Prostate gland (tissue), 2 donors: ENCODE results near the gene ANTXR1. TPM values are rescaled to one million over a fixed set of nuclear protein-coding genes. Genes with fewer than 3 reads are reported as not detected.

Source experiments
- DNase-seq: peaks from one replicate; pipeline ENCODE4 v3.0.0-alpha.2; 2019; ENCODE audit warnings: low spot score
- H3K27ac ChIP-seq, 2 donors: fragments of 200-600 bp; sonication (generic); 2 replicates each; pipeline ENCODE4 v1.5.1; 2017 to 2019
- H3K27me3 ChIP-seq: fragments of 200-600 bp; sonication (generic); replicated peaks from 2 replicates; pipeline ENCODE4 v1.5.1; 2019; ENCODE audit not compliant: insufficient read depth
- H3K36me3 ChIP-seq, 2 donors: fragments of 200-600 bp; sonication (generic); 1 replicate in 1 of 2; 2 replicates in 1 of 2; pipeline versions ENCODE4 v1.5.1 to v1.8.1; 2017 to 2019
- H3K4me1 ChIP-seq: fragments of 200-600 bp; sonication (generic); replicated peaks from 2 replicates; pipeline ENCODE4 v1.5.1; 2019
- H3K4me3 ChIP-seq, 2 donors: fragments of 200-600 bp; sonication (generic); 2 replicates each; pipeline ENCODE4 v1.5.1; 2017 to 2019
- H3K9me3 ChIP-seq: fragments of 200-600 bp; sonication (generic); 2 replicates; pipeline ENCODE4 v1.5.1; 2017
- POLR2A ChIP-seq: fragments of 450-650 bp; IDR thresholded peaks from one replicate; pipeline ENCODE4 v1.6.1; 2016; ENCODE audit warnings: antibody characterized with exemption, mild to moderate bottlenecking
- POLR2AphosphoS5 ChIP-seq: sonication (generic); formaldehyde crosslinking; IDR thresholded peaks from one replicate; pipeline ENCODE4 v1.6.1; 2017; ENCODE audit warnings: antibody characterized with exemption
- WGBS: methylation state at CpG from one replicate; pipeline ENCODE4 v1.1.5; 2018; 5-methylcytosine and 5-hydroxymethylcytosine counted together
- intact Hi-C: fragments of 100-400 bp; cut with DNase I; formaldehyde crosslinking; loops from one replicate; pipeline ENCODE4 v1.14.2; 2022
- total RNA-seq, 2 donors: library from RNA; depleted of rRNA; stranded (reverse); fragments of >200 nt; gene quantifications; one replicate each; pipeline ENCODE4 v1.1.0, GENCODE V29; 2016
- TF ChIP-seq, protein P1 (sequence below), 4 experiments: fragments of 200-600 bp in 2 of 4; fragments of 450-650 bp in 2 of 4; sonication (generic) in 2 of 4; IDR thresholded peaks; 1 replicate in 3 of 4; 2 replicates in 1 of 4; pipeline ENCODE4 v1.5.1; 2016 to 2019; ENCODE audit warnings: antibody characterized with exemption in 4 of 4, mild to moderate bottlenecking in 2 of 4, moderate library complexity in 2 of 4

The ANTXR1 gene
- total RNA-seq, 2 donors from 2014 or later = 25.8 to 48.7 TPM

DNA sequence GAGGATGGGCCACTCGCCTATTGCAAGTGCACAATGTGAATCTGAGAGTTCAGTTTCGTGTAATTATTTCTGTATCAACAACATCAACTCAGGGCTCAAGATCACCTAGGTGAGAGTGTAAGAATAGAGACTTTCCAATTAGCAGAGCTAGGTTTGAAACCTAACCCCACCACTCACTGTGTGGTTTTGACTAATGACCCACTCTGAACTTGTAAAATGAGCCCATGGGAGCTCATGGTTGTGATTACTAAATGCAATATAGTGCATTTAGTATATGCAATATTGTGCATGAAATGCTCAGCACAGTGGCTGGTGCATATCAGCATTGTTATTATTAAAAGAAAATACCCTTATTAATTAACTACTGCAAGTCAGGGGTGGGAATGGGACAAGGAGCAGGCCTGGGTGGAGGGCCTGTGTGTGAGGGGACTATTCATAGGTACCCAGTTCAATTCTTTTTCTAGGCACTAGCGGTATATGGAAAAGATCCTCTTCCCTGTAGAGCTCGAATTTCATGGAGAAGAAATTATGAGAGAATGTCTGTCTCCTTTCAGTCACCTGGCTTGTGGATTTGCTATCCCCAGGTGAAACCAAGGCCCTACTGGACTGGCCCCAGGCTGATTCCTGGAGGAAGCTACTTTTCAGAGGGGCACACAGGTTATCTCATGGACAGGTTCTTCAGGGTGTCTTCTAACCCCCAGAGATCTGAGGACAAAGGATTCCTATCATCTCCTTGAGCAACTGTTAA is 204.5 kb downstream of the ANTXR1 start:
- Histone ChIP-seq H3K27me3 (peaks cover 2% of the 10 kb centered on the region), H3K36me3 (no peaks in the 10 kb centered on the region), H3K27ac (no peak overlapping the region), H3K9me3 (no peaks in the 10 kb centered on the region), H3K4me1 (no peaks in the 10 kb centered on the region), H3K4me3 (no peak overlapping the region)
- no peak for DNase-seq
- TF ChIP-seq, protein P1, sequence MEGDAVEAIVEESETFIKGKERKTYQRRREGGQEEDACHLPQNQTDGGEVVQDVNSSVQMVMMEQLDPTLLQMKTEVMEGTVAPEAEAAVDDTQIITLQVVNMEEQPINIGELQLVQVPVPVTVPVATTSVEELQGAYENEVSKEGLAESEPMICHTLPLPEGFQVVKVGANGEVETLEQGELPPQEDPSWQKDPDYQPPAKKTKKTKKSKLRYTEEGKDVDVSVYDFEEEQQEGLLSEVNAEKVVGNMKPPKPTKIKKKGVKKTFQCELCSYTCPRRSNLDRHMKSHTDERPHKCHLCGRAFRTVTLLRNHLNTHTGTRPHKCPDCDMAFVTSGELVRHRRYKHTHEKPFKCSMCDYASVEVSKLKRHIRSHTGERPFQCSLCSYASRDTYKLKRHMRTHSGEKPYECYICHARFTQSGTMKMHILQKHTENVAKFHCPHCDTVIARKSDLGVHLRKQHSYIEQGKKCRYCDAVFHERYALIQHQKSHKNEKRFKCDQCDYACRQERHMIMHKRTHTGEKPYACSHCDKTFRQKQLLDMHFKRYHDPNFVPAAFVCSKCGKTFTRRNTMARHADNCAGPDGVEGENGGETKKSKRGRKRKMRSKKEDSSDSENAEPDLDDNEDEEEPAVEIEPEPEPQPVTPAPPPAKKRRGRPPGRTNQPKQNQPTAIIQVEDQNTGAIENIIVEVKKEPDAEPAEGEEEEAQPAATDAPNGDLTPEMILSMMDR (IDR thresholded peaks at IDR 0.05) = no peak
- TF ChIP-seq POLR2A = no peak
- TF ChIP-seq POLR2AphosphoS5 = no peak
- intact Hi-C loops = no loop called here
- 86% methylated on average over 4 of the region's 4 CpGs for WGBS

DNA sequence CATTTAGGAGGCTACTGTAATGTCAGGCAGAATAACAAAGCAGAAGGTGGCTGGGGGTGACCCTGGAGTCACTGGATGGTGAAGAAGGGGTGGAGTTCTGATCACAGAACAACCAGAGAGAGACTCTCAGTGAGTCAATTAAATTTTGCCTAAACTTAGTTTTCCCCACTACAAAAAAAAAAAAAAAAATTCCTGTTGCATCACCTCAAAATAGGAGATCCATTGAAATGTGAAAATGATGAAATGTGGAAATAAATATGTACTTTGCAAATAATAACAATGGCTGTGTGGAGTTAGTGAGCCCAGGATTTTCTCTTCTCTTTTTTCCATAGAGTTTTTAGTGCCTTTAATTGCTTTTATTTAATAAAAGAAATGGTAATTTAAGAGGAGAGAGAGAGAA is 208.5 kb downstream of the ANTXR1 start:
- Histone ChIP-seq H3K27me3 (peaks cover 2% of the 10 kb centered on the region), H3K36me3 (no peaks in the 10 kb centered on the region), H3K4me1 (no peaks in the 10 kb centered on the region), H3K4me3 (no peak overlapping the region), H3K27ac (no peak overlapping the region), H3K9me3 (no peaks in the 10 kb centered on the region)
- intact Hi-C loops = no loop called here
- DNase-seq = no peak
- TF ChIP-seq, protein P1 (IDR thresholded peaks at IDR 0.05) = no peak
- TF ChIP-seq POLR2AphosphoS5 = no peak
- no peak for TF ChIP-seq POLR2A

DNA sequence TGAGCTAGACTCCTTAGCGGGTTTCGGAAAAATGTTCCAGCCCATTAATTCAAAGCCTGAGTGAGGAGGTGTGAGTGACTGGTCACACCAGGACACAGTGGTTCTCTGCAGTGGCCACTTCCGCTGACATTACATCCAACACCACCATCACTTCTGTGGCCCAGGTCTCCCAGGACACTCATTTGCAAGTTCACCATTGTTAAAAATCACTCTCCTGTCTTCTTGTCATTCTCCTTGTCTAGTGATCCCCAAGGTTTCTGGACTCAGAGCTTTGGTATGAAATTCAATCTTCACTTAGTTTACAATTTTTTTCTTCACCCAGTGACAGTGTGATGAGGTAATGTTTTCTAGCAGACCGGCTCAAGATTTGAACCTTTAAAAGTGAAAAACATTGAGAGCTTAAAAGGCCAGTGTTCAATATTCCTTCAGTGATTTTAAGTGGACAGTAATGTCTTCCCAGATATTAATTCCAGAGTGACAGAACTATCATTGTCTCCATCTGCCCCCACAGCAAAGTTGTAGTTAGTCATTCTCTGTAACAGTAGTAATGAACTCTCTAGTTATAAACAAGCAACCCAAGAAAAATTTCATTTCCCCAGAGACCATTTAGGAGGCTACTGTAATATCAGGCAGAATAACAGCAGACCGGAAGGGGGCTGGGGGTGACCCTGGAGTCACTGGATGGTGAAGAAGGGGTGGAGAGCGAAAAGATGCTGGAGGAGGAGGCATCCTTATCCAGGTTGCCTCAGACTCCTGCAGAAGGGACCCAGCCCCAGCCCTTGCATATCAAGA is 209.2 kb downstream of the ANTXR1 start:
- H3K27ac ChIP-seq = no peak overlapping the region
- no peaks in the 10 kb centered on the region for H3K9me3 ChIP-seq
- no peaks in the 10 kb centered on the region for H3K4me1 ChIP-seq
- TF ChIP-seq POLR2A (no peak), POLR2AphosphoS5 (no peak)
- TF ChIP-seq, protein P1 (IDR thresholded peaks at IDR 0.05) = no peak
- H3K36me3 ChIP-seq = no peaks in the 10 kb centered on the region
- 73% methylated on average over 6 of the region's 6 CpGs for WGBS
- intact Hi-C loops = no loop called here
- H3K4me3 ChIP-seq = no peak overlapping the region
- DNase-seq = no peak
- peaks cover 2% of the 10 kb centered on the region for H3K27me3 ChIP-seq

DNA sequence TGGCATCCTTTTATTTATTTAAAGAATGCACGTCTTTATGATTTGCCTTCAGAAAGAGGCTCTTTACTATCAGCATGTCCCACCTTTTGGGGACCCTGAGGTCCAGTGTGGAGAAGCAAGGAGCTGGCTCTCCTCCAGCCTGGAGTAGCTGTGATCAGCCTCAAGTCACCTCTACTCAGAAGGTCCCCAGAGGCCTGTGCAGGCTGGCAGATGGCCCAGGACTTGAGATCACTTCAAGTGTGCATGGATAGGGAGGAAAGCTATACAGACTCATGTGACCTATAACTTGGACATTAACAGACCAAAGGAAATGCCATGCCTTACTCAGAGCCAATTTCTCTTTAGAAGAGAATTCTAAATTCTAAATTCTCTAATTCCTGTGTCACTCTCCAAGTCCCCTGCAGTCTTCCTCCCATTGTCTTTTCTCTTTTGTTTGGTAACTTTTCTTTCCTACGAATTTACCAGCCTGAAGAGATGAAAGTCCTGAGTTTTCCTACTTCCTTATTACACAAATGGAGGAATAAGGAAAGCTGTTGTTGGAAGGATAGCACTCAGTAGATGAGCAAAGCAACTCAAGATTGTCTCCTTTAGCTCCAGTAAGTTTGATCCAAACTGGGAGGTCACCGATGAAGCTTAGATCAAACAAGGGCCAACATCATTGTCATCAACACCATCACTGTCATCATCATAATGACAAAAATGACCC is 210.1 kb downstream of the ANTXR1 start:
- Histone ChIP-seq H3K36me3 (no peaks in the 10 kb centered on the region), H3K4me3 (no peak overlapping the region), H3K27me3 (peaks cover 2% of the 10 kb centered on the region), H3K4me1 (no peaks in the 10 kb centered on the region), H3K27ac (no peak overlapping the region), H3K9me3 (no peaks in the 10 kb centered on the region)
- intact Hi-C loops = no loop called here
- TF ChIP-seq, protein P1 (IDR thresholded peaks at IDR 0.05) = no peak
- TF ChIP-seq POLR2AphosphoS5 (no peak), POLR2A (no peak)
- WGBS = 73% methylated on average over 3 of the region's 3 CpGs
- no peak for DNase-seq
